PC-3 (cell line): ENCODE measurements around the gene GNA15. TPM values are rescaled to one million over a fixed set of nuclear protein-coding genes. Genes with fewer than 3 reads are reported as not detected.

Experiments
- ATAC-seq: fragments of 200-7000 bp; cut with Tn5 transposase; 2 replicates; pipeline ENCODE4 v1.9.1; 2020; ENCODE audit warnings: mild to moderate bottlenecking, moderate library complexity
- BruUV-seq: library from RNA; stranded (reverse); fragments of 400-500 nt; replicated peaks from 2 replicates; lab custom pipeline; 2021; lab: Mats Ljungman, UMichigan
- CTCF ChIA-PET: fragments of 300-600 bp; sonication (Branson Sonifier 250); formaldehyde crosslinking; loops from one replicate; lab custom pipeline; 2022; ENCODE audit warnings: antibody characterized with exemption; lab: Charles Lee
- POLR2A ChIA-PET: fragments of 300-600 bp; sonication (Branson Sonifier 250); formaldehyde crosslinking; loops from one replicate; lab custom pipeline; 2022; ENCODE audit warnings: antibody characterized with exemption; ENCODE audit not compliant: unreplicated experiment; lab: Charles Lee
- DNase-seq: peaks from one replicate; pipeline ENCODE4 v3.0.0-alpha.2; 2015
- H2AFZ ChIP-seq: fragments of 300-600 bp; sonication (generic); 2 replicates; pipeline ENCODE4 v1.6.0; 2016; ENCODE audit warnings: antibody characterized with exemption, low read length
- H3F3A ChIP-seq: fragments of 300-600 bp; sonication (generic); one replicate; pipeline ENCODE4 v1.6.0; 2017; ENCODE audit warnings: antibody characterized with exemption, low read length, control low read depth, mild to moderate bottlenecking; ENCODE audit not compliant: unreplicated experiment
- H3K27ac ChIP-seq: fragments of 300-600 bp; sonication (generic); 2 replicates; pipeline ENCODE4 v1.5.1; 2016; ENCODE audit warnings: mild to moderate bottlenecking, low read length
- H3K27me3 ChIP-seq: fragments of 300-600 bp; sonication (generic); 2 replicates; pipeline ENCODE4 v1.6.1; 2016; ENCODE audit warnings: low read length, mixed read lengths
- H3K36me3 ChIP-seq: fragments of 300-600 bp; sonication (generic); 2 replicates; pipeline ENCODE4 v1.6.1; 2016; ENCODE audit warnings: low read depth, mixed run types, low read length, mixed read lengths
- H3K4me1 ChIP-seq: fragments of 300-600 bp; sonication (generic); 2 replicates; pipeline ENCODE4 v1.5.1; 2016; ENCODE audit warnings: low read length; ENCODE audit not compliant: insufficient read depth
- H3K4me2 ChIP-seq: fragments of 300-600 bp; sonication (generic); 2 replicates; pipeline ENCODE4 v1.6.0; 2016; ENCODE audit warnings: low read length
- H3K4me3 ChIP-seq: fragments of 300-600 bp; sonication (generic); 2 replicates; pipeline ENCODE4 v1.5.1; 2016; ENCODE audit warnings: mild to moderate bottlenecking, low read length, mixed read lengths
- H3K79me2 ChIP-seq: fragments of 300-600 bp; sonication (generic); 2 replicates; pipeline ENCODE4 v1.6.1; 2017; ENCODE audit warnings: low read length, mixed read lengths
- H3K9ac ChIP-seq: fragments of 300-600 bp; sonication (generic); 2 replicates; pipeline ENCODE4 v1.6.0; 2016; ENCODE audit warnings: mild to moderate bottlenecking, low read length
- H3K9me2 ChIP-seq: fragments of 300-600 bp; sonication (generic); replicated peaks from 2 replicates; pipeline ENCODE4 v1.6.1; 2016; ENCODE audit warnings: mixed run types, low read length, mixed read lengths
- H3K9me3 ChIP-seq: fragments of 300-600 bp; sonication (generic); 2 replicates; pipeline ENCODE4 v1.6.1; 2016; ENCODE audit warnings: low read length, mixed read lengths
- H4K20me1 ChIP-seq: fragments of 300-600 bp; sonication (generic); 2 replicates; pipeline ENCODE4 v1.6.1; 2016; ENCODE audit warnings: low read length, mixed read lengths
- CTCF ChIP-seq: fragments of 300-600 bp; sonication (generic); conservative IDR thresholded peaks from 2 replicates; pipeline ENCODE4 v1.5.1; 2017; ENCODE audit warnings: antibody characterized with exemption, low read depth, mild to moderate bottlenecking, low read length
- EZH2 ChIP-seq: fragments of 300-600 bp; sonication (generic); IDR thresholded peaks from one replicate; pipeline ENCODE4 v1.6.1; 2017; ENCODE audit warnings: antibody characterized with exemption, mild to moderate bottlenecking, low read length; ENCODE audit not compliant: unreplicated experiment
- EZH2phosphoT487 ChIP-seq: fragments of 300-600 bp; sonication (generic); IDR thresholded peaks from 2 replicates; pipeline ENCODE4 v1.6.1; 2018; ENCODE audit warnings: mild to moderate bottlenecking, antibody characterized with exemption, low read length, borderline replicate concordance
- intact Hi-C: fragments of 100-400 bp; cut with micrococcal nuclease; formaldehyde crosslinking; loops from 2 replicates; pipeline ENCODE4 v1.9.0; 2023
- total RNA-seq: library from RNA; depleted of rRNA; stranded (reverse); fragments of >200 nt; gene quantifications from 2 replicates; pipeline ENCODE4 v1.2.3, GENCODE V29; 2014

GNA15 gene
- total RNA-seq, 1 experiment from 2014 or later, result not detected

DNA sequence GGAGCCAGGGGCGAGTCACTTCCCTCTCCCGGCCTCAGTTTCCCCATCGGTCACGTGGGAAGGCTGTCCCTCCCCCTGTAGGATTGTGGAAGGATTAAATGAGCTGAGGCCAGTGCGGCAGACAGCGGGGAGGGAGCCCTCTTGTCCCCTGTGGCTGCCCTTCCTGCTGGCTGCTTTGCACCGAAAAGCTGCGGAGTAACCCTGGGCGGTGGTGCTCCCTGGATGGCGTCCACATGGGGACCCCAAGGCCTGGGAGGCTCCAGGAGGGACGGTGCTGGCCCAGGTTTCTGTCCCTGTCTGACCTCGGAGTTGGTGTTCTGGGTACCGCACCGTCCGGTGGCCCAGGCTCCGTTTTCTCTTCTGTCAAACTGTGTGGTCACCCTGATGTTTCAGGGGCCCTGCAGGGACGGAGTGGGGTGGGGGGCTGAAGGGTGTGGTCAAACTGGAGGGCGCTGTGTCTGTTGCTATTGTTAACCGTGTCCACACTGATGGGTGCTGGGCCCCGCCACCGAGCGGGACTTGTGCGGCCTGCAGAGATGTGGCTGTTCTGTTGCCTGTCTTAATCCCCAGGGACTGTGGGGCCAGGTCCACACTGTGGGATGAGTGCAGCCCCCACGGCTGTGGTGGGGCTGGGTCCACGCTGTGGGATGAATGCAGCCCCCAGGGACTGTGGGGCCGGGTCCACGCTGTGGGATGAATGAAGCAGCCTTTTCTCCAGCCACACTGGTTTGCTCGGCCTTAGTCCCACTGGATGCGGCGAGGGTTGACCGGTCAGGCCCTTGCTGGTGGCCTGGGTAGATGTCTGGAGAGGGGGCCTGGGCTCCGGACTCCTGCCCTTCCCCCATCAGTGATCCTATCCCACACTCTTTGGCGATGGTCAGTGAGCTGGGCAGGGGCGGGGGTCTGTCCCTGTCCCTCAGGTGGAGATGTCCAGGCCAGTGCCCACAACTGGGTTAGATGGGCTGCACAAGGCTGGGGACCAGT, 34.8 kb upstream of the GNA15 start:
- POLR2A ChIA-PET, result no interaction called here
- BruUV-seq, result no TSS peak
- DNase-seq (no peak), ATAC-seq (no peak)
- no peak overlapping the region for H3K27ac ChIP-seq
- no peak overlapping the region for H3K4me3 ChIP-seq
- H3K79me2 ChIP-seq, result peaks cover 91% of the 10 kb centered on the region
- H3F3A ChIP-seq, result no peaks in the 10 kb centered on the region
- H3K4me1 ChIP-seq, result peaks cover 7% of the 10 kb centered on the region; the same call in 1 of the 2 replicates
- H4K20me1 ChIP-seq, result peaks cover 4% of the 10 kb centered on the region; the same call in 1 of the 2 replicates
- no peak overlapping the region for H2AFZ ChIP-seq
- H3K9me3 ChIP-seq, result no peaks in the 10 kb centered on the region
- intact Hi-C loops, result no loop called here
- no peak overlapping the region for H3K9ac ChIP-seq
- CTCF ChIA-PET, result no interaction called here
- TF ChIP-seq EZH2phosphoT487 (no peak), CTCF (no peak), EZH2 (no peak)
- H3K4me2 ChIP-seq, result no peak overlapping the region
- H3K27me3 ChIP-seq, result no peaks in the 10 kb centered on the region
- H3K9me2 ChIP-seq, result no peaks in the 10 kb centered on the region
- no peaks in the 10 kb centered on the region for H3K36me3 ChIP-seq

DNA sequence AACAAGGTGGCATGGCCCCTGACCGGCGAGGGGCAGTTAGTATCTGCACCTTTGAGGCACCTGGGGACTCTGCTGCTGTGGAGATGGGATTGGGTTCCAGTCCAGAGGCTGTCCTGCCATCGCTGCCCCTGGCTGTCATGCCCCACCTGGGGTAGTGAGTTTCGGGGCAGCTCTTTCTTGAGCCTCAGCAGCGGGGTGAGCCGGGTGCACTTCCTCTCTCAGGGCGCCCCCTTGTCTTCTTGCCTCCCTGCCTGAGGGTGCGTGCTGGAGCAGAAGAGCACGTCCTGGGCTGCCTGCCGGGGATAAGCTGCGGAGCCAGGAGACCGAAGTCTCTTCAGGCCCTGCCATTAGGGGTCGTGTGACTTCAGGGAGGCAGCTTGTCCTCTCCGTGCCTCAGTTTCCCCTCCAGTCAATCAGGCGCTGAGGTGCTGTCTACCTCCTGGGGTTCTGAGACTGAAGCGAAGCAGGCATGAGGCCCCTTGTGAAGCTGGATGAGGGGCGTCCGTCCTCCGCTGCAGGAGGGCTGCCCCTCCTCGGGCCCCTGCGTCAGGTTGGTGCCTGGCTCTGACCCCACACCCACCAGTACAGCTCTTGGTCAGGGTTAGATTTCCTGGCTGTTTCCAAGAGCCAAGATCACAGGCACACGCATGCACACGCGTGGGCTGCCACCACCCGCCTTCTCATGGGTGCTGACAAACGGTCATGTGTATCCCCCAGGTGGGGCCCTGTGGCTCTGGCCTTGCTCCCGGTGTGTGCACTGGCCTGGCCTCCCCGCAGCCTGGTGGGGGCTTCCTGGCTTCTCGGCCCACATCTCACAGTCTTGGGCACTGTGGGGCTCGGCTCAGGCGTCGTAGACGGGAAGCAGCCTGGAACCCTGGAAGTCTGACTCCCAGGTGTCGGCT, 33.3 kb upstream of the GNA15 start:
- H3K36me3 ChIP-seq, result no peaks in the 10 kb centered on the region
- H3K4me3 ChIP-seq, result no peak overlapping the region
- ChIA-PET CTCF (no interaction called here), POLR2A (interaction anchor here (0.5 kb wide), 1 partner anchor 625 kb away, joined by 10 read pairs; no protein-coding TSS in a partner anchor)
- no peaks in the 10 kb centered on the region for H3F3A ChIP-seq
- H4K20me1 ChIP-seq, result 0 out of 2 replicates have a peak, but pooled peaks cover 4% of the 10 kb centered on the region
- no peaks in the 10 kb centered on the region for H3K27me3 ChIP-seq
- H3K4me2 ChIP-seq, result no peak overlapping the region
- intact Hi-C loops, result no loop called here
- no peaks in the 10 kb centered on the region for H3K9me2 ChIP-seq
- H3K9ac ChIP-seq, result no peak overlapping the region
- no peaks in the 10 kb centered on the region for H3K4me1 ChIP-seq
- no TSS peak for BruUV-seq
- DNase-seq (no peak), ATAC-seq (no peak)
- TF ChIP-seq EZH2phosphoT487 (no peak), EZH2 (no peak), CTCF (no peak)
- H3K9me3 ChIP-seq, result no peaks in the 10 kb centered on the region
- H3K79me2 ChIP-seq, result peaks cover 90% of the 10 kb centered on the region
- no peak overlapping the region for H2AFZ ChIP-seq
- no peak overlapping the region for H3K27ac ChIP-seq
